Gastroesophageal sphincter (tissue), 3 donors: ENCODE measurements around the gene MVB12B.

Source experiments
- POLR2A ChIP-seq, 2 donors: fragments of 450-650 bp; IDR thresholded peaks; one replicate each; pipeline ENCODE4 v1.6.1; 2017; ENCODE audit warnings: antibody characterized with exemption in 2 of 2, mild to moderate bottlenecking in 2 of 2, moderate library complexity in 1 of 2
- POLR2AphosphoS5 ChIP-seq: sonication (generic); formaldehyde crosslinking; IDR thresholded peaks from one replicate; pipeline ENCODE4 v1.6.1; 2017; ENCODE audit warnings: antibody characterized with exemption
- TF ChIP-seq, protein P1 (sequence below), 4 experiments: fragments of 200-600 bp in 2 of 4; fragments of 450-650 bp in 2 of 4; sonication (generic) in 1 of 4; IDR thresholded peaks; one replicate each; pipeline ENCODE4 v1.5.1; 2017 to 2019; ENCODE audit warnings: antibody characterized with exemption in 4 of 4, mild to moderate bottlenecking in 2 of 4, moderate library complexity in 2 of 4

- TF ChIP-seq, protein P1, sequence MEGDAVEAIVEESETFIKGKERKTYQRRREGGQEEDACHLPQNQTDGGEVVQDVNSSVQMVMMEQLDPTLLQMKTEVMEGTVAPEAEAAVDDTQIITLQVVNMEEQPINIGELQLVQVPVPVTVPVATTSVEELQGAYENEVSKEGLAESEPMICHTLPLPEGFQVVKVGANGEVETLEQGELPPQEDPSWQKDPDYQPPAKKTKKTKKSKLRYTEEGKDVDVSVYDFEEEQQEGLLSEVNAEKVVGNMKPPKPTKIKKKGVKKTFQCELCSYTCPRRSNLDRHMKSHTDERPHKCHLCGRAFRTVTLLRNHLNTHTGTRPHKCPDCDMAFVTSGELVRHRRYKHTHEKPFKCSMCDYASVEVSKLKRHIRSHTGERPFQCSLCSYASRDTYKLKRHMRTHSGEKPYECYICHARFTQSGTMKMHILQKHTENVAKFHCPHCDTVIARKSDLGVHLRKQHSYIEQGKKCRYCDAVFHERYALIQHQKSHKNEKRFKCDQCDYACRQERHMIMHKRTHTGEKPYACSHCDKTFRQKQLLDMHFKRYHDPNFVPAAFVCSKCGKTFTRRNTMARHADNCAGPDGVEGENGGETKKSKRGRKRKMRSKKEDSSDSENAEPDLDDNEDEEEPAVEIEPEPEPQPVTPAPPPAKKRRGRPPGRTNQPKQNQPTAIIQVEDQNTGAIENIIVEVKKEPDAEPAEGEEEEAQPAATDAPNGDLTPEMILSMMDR (IDR thresholded peaks at IDR 0.05) = no peak
- TF ChIP-seq POLR2A (IDR thresholded peaks at IDR 0.05) (no peak), POLR2AphosphoS5 (no peak)
These were observed 135.0 kb downstream of the MVB12B start for GRCh38 chr9:126461608-126462007.
